Ectodermal cell (in vitro differentiated cells): ENCODE results near the gene B4GALT5.
"Not testable (repeated sequence)": the region's sequence is repeated elsewhere in the genome, so short reads cannot be mapped to it uniquely, and the experiment has no call there.

ENCODE experiments used
- H3K27ac ChIP-seq: 2 replicates; pipeline ENCODE4 v1.7.0; 2013; ENCODE audit warnings: mild to moderate bottlenecking, low read depth, low read length; ENCODE audit not compliant: insufficient read depth, poor library complexity, severe bottlenecking
- H3K27me3 ChIP-seq: 2 replicates; pipeline ENCODE4 v1.7.0; 2013; ENCODE audit warnings: mild to moderate bottlenecking, low read length; ENCODE audit not compliant: insufficient read depth, control insufficient read depth, poor library complexity, severe bottlenecking
- H3K36me3 ChIP-seq: one replicate; pipeline ENCODE4 v1.7.0; 2013; ENCODE audit warnings: low read length; ENCODE audit not compliant: control insufficient read depth, insufficient read depth
- H3K4me1 ChIP-seq: one replicate; pipeline ENCODE4 v1.7.0; 2013; ENCODE audit warnings: low read length; ENCODE audit not compliant: control insufficient read depth, insufficient read depth
- H3K4me3 ChIP-seq: 2 replicates; pipeline ENCODE4 v1.7.0; 2013; ENCODE audit warnings: low read depth, low read length, control low read depth; ENCODE audit not compliant: insufficient read depth
- H3K9me3 ChIP-seq: 2 replicates; pipeline ENCODE4 v1.7.0; 2013; ENCODE audit warnings: mild to moderate bottlenecking, low read length, moderate library complexity; ENCODE audit not compliant: control insufficient read depth
- WGBS, 2 experiments: methylation state at CpG; one replicate each; pipeline ENCODE4 v1.1.7; 2013; ENCODE audit warnings: missing lambda C conversion rate in 2 of 2; 5-methylcytosine and 5-hydroxymethylcytosine counted together

B4GALT5 gene

DNA sequence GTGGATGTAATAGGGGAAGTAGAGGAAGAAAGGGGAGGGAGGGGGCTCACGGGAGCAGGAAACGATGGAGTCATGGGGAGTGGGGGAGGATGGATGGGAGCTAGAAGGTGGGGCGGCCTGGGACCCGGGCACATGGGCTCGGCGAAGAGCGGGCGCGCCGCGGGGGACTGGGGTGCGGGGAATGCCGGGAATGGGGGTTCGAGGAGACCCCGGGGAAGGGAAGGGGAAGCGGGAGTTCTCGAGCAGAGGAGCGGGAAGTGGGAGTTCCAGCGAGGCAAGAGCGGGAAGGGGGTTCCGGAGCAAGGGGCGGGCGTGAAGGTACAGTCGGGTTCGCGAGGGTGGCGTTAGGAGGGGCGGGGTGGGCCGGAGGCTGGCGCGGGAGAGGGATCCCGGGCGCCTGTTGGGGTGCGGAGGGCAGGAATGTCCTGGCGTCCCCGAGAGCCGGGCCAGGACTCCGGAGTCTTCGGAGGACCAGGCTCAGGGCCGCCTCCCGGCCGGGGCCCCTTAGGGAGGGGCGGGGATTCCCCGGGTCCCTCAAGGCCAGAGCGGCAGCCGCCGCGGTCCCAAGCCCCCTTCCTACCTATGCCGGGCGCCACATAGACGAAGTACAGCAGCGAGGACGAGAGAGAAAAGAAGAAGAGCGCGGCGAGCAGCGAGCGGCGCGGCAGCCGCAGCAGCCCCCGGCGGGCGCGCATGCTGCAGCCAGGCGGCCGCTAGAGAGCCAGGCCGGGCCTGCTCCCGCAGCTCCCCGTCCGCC lies 504 bp downstream of the B4GALT5 start:
- peaks cover 12% of the 10 kb centered on the region for H3K4me1 ChIP-seq
- no peaks in the 10 kb centered on the region for H3K36me3 ChIP-seq
- H3K9me3 ChIP-seq: no peaks in the 10 kb centered on the region
- H3K27ac ChIP-seq: no peak overlapping the region
- H3K4me3 ChIP-seq: peak overlapping the region; percentile 82
- no peaks in the 10 kb centered on the region for H3K27me3 ChIP-seq
- 0% methylated on average over 71 of the region's 71 CpGs for WGBS, 2 experiments

GRCh38 chr20:49712646-49712995 lies 1.1 kb downstream of the B4GALT5 start:
- Histone ChIP-seq H3K4me1 (peaks cover 14% of the 10 kb centered on the region), H3K27ac (no peak overlapping the region), H3K27me3 (no peaks in the 10 kb centered on the region), H3K4me3 (peak overlapping the region; percentile 82), H3K36me3 (no peaks in the 10 kb centered on the region), H3K9me3 (no peaks in the 10 kb centered on the region)
- WGBS, 2 experiments: 1% methylated on average over 6 of the region's 6 CpGs

GRCh38 chr20:49712118-49712517 lies 1.6 kb downstream of the B4GALT5 start:
- Histone ChIP-seq H3K9me3 (no peaks in the 10 kb centered on the region), H3K4me3 (peak overlapping the region; percentile 82), H3K4me1 (peaks cover 19% of the 10 kb centered on the region), H3K27ac (no peak overlapping the region), H3K36me3 (no peaks in the 10 kb centered on the region), H3K27me3 (no peaks in the 10 kb centered on the region)
- WGBS, 2 experiments: 28 to 41% methylated on average over 3 to 4 of the region's 4 CpGs

GRCh38 chr20:49711667-49711987 lies 2.1 kb downstream of the B4GALT5 start:
- 83 to 84% methylated on average over 3 of the region's 3 CpGs for WGBS, 2 experiments
- no peaks in the 10 kb centered on the region for H3K27me3 ChIP-seq
- H3K9me3 ChIP-seq: no peaks in the 10 kb centered on the region
- peaks cover 24% of the 10 kb centered on the region for H3K4me1 ChIP-seq
- H3K4me3 ChIP-seq: no peak overlapping the region
- H3K27ac ChIP-seq: no peak overlapping the region
- H3K36me3 ChIP-seq: no peaks in the 10 kb centered on the region

- Histone ChIP-seq H3K27me3 (no peaks in the 10 kb centered on the region), H3K4me1 (peaks cover 29% of the 10 kb centered on the region), H3K36me3 (no peaks in the 10 kb centered on the region), H3K9me3 (no peaks in the 10 kb centered on the region), H3K27ac (no peak overlapping the region), H3K4me3 (no peak overlapping the region)
- WGBS, 2 experiments: 32 to 33% methylated on average over 3 of the region's 3 CpGs
These were observed 2.6 kb downstream of the B4GALT5 start for GRCh38 chr20:49710971-49711666.

- WGBS, 2 experiments: 79 to 87% methylated on average over 3 of the region's 3 CpGs
- H3K9me3 ChIP-seq: no peaks in the 10 kb centered on the region
- peak overlapping the region; percentile 40 for H3K27ac ChIP-seq
- no peak overlapping the region for H3K4me3 ChIP-seq
- no peaks in the 10 kb centered on the region for H3K27me3 ChIP-seq
- H3K36me3 ChIP-seq: no peaks in the 10 kb centered on the region
- H3K4me1 ChIP-seq: peaks cover 30% of the 10 kb centered on the region
These were observed 6.6 kb downstream of the B4GALT5 start for GRCh38 chr20:49707118-49707517.

GRCh38 chr20:49706630-49707091 lies 7.0 kb downstream of the B4GALT5 start:
- H3K27ac ChIP-seq: peak overlapping the region; percentile 40
- 56 to 64% methylated on average over 5 of the region's 5 CpGs for WGBS, 2 experiments
- H3K27me3 ChIP-seq: no peaks in the 10 kb centered on the region
- peaks cover 26% of the 10 kb centered on the region for H3K4me1 ChIP-seq
- H3K4me3 ChIP-seq: no peak overlapping the region
- H3K36me3 ChIP-seq: no peaks in the 10 kb centered on the region
- no peaks in the 10 kb centered on the region for H3K9me3 ChIP-seq

- H3K27me3 ChIP-seq, H3K4me3 ChIP-seq, H3K9me3 ChIP-seq, H3K27ac ChIP-seq, H3K36me3 ChIP-seq: not testable (repeated sequence)
- 93 to 95% methylated on average over 5 of the region's 5 CpGs for WGBS, 2 experiments
- peaks cover 18% of the 10 kb centered on the region for H3K4me1 ChIP-seq
These were observed 7.8 kb downstream of the B4GALT5 start for GRCh38 chr20:49705893-49706292.

DNA sequence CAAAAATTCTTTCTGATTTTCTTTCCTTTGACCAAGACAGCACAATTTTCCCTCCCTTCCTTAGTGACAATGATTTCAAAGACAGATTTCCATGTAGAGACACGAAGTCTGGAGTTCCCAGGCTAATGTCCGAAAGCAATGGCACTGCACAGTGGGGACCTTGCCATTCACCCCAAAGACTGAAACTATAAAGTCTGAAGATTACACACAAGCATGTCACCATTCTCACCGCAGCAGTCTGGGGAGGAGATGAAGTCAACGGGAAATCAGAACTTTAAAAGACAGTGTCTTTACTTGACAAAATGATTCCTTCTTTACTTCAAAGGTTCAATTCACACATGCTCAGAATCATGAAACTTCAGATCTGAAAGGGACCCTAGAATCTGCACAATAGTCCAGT lies 8.3 kb downstream of the B4GALT5 start:
- peaks cover 18% of the 10 kb centered on the region for H3K4me1 ChIP-seq
- H3K27me3 ChIP-seq: no peaks in the 10 kb centered on the region
- 87 to 90% methylated on average over 4 of the region's 4 CpGs for WGBS, 2 experiments
- H3K4me3 ChIP-seq: no peak overlapping the region
- H3K27ac ChIP-seq: no peak overlapping the region
- no peaks in the 10 kb centered on the region for H3K9me3 ChIP-seq
- H3K36me3 ChIP-seq: no peaks in the 10 kb centered on the region

DNA sequence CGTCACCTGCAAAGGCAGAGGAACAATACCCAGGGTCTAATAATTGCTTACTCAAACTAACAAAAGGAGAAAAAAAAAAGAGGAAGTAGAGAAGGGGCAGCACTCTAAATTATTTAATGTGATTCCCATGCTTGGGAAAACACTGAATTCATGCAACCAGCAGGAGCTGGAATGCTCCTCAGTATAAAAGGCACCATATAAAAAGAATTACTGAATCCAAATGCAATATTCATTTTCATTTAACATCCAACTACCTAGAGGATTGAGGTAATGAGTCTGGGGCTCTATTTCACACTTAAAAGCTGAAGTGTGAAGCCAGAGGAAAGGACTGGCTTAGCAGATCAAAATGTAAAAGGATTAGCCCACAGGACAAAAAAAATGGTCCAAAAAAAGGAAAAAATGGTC lies 8.7 kb downstream of the B4GALT5 start:
- H3K4me3 ChIP-seq: no peak overlapping the region
- H3K27ac ChIP-seq: no peak overlapping the region

More for the DNA sequence above, 8.7 kb downstream of the B4GALT5 start:
- Histone ChIP-seq H3K36me3 (no peaks in the 10 kb centered on the region), H3K4me1 (peaks cover 18% of the 10 kb centered on the region), H3K9me3 (no peaks in the 10 kb centered on the region), H3K27me3 (no peaks in the 10 kb centered on the region)
- WGBS, 2 experiments: 100% methylated on average over 1 of the region's 1 CpG; no CpG with 5 or more reads in 1 of the 2 experiments
